HG03159 (cell line): ENCODE measurements around the gene TTYH1.
"Not testable (repeated sequence)": the region's sequence is repeated elsewhere in the genome, so short reads cannot be mapped to it uniquely, and the experiment has no call there.

Source experiments
- ATAC-seq: cut with Tn5 transposase; IDR thresholded peaks from one replicate; pipeline ENCODE4 v1.9.1; 2021; ENCODE audit warnings: mild to moderate bottlenecking, moderate library complexity; ENCODE audit not compliant: unreplicated experiment

The TTYH1 gene

DNA sequence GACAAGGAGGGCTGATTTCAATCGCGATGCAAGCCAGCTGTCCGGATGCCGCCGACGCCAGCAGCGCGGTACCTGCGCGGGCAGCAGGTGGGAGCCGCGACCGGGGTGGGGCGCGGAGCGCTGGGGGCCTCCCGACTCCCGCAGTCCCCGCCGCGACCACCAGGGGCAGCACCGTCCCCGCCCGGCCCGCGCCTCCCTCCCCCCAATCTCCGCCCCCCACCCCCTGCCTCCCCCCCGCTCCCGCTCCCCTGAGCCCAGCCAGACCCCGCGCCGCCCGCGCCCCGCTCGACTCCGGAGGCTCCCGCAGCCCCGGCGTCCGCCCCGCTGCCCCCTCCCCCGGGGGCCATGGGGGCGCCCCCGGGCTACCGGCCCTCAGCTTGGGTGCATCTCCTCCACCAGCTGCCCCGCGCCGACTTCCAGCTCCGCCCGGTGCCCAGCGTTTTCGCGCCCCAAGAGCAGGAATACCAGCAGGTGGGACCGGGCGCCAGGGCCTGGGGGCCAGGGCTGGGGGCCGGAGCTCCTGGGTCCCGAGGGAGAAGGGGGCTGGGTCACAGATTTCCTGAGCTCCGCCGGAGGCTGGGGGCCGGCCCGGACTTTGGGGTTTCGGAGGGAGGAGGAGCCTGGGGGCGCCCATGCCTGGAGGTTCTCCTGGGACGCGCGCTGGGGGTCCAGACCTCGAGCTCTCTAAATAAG lies at the start of gene TTYH1:
TTYH1 (plus strand) TSS at position 257 of the 693 bp plus-strand sequence; CDS start at position 346, 89 bp downstream.
- ATAC-seq = no peak

DNA sequence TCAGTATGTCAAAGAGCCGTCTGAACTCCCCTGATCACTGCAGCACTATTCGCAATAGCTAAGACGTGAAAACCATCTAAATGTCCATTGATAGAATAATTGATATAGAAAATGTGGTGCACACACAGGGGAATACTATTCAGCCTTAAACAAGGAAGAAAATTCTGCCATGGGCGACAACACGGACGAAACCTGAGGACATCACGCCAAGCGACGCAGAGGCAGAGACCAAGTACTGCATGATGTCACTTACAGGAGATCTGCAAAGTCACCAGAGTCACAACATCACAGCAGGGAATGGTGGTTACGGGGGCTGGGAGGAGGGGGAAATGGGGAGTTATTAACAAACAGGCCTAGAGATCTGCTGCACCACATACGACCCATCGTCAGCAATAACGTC lies 49.5 kb upstream of the TTYH1 start:
- ATAC-seq = not testable (repeated sequence)

DNA sequence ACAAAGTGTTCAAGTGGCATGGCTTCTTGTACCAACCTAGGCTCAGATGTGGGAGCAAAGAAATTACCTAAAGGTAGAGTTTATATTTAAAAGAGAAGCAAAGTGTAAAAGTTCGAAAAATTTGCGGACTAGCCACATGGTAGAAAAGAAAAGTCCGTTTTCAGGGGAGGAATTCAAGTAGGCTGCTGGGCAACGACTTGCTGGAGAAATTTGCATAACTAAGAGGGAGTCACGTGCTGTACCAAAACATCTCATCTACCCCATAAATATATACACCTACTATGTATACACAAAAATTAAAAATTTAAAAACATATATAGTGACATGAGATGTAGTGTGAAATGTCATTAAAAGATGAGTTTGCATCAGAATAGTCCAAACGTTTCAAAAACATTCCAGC lies 48.5 kb upstream of the TTYH1 start:
- no peak for ATAC-seq

DNA sequence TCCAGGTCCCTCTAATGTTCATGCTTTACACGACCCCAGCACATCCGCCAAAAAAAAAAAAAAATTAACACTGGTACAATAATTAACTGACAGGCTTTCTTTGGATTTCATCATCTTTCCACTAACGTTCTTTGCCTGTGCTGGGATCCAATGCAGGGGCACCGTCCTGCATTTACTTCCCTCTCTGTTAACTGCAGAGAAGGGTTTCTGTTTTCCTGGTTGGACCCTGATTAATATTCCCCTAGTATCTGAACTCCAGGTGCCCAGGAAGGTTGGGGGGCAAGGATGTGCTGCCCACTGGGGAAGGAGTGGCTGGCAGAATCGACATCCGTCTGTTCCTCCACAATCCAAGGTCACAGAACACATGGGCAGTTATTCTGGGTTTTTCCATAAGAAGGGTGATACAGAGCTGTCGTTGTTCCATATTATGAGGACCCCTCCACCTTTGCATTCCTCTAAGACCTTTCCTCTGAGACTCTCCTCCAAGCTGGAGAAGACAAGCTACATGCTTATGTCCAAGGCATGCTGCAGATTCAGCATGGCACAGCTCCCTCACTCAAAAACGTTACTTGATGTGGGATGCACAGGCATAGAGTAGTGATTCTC lies 46.1 kb upstream of the TTYH1 start:
- no peak for ATAC-seq

DNA sequence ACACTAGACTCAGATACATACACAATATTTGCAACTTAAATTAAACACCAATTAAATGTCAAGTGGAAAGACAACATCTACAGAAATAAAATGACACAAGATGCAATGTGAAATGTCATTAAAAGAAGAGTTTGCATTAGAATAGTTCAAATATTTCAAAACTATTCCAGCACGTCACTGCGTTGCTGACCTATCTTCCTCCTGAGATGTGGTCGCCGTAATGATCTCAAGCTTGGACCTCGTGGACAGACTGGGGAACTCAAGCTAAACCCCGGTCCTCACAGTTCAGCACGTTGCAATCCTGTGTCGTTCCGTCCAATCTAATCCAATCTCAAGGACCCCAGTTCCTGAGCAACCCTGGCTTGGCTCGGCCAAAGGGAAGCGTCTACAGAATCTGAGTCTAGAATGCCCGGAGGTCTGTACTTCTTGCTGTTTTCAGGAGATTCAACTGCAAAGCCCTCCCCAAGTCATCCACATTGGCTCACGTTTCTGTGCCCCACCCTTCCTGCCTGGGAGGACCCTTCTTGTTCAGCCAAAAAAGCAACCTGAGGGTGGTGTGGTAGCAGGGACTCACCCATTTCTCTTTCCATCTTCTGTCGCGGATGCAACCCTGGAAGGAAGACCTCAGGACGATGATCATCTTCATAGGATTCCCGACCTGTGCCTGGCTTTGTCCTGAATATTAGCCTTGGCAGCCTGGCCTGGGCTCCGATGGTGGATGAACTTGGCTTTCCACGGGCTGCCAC lies 45.4 kb upstream of the TTYH1 start:
- not testable (repeated sequence) for ATAC-seq

DNA sequence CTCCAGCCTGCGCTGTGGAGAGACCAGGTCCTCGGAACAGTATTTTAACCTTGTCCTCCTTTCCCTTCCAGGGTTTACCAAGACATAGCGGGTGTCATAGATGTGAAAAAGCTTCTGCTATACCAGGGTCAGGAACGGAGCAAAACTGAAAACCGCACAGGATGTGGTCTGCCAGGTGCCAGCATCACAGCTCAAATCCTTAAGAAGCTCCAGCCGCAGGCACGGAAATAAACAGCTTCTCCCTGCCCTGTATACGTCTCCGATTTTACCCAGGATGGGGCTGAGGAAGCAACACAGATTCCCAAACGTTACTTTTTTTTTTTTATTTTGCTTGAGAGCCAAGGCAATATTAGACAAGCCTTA lies 44.8 kb upstream of the TTYH1 start:
- ATAC-seq = not testable (repeated sequence)

DNA sequence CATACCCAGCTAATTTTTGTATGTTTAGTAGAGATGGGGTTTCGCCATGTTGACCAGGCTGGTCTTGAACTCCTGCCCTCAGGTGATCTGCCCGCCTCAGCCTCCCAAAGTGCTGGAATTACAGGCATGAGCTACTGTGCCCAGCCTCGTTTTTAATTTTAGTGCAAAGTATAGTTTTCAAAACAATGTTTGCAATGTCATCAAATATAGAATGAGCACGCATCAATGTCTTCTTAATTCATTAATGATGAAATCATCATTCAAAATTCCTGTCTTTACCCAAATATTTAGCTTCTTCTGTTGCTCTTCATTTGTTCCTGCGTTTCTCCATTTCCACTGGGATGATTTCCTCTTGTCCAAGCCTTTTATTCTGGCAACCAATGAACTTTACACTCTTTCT lies 43.8 kb upstream of the TTYH1 start:
- not testable (repeated sequence) for ATAC-seq

DNA sequence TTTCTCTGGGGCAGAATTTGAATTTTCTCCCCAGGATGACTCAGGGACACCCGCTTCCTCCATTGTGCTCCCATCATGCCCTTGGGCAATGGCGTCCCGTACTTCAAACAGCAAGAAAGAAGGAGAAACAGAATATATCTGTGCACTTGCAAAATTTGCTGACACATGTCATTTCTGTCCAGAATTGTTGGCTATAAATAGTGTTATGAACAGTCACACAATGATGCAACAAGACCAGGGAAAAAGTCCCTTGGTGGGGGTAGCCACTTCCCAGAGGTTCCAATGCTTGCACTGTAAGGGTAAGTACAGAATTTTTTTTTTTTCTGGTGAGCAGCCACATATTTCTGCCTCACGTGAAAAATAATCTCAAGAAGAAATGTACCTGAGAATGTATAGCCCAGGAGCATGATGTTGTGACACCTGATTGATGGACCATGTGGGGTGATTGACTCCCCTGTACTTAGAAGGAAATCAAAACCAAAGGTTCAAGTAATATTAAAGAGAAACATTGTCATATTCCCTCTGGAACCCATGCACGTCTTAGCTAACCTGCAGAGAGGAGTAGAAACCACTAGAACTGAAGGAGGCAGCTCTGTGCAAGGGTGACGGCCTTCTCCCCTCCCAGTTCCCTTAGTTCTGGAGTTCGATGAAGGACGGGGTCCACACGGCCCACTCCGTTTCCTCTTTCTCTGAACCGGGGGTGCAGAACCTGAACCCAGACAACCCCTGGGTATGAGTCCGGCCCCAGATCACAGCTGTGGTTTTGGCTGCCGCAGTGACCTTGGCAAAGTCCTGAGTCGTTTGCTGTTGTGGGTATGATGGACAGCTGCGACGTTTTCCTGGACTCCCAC lies 41.3 kb upstream of the TTYH1 start:
- ATAC-seq = no peak

DNA sequence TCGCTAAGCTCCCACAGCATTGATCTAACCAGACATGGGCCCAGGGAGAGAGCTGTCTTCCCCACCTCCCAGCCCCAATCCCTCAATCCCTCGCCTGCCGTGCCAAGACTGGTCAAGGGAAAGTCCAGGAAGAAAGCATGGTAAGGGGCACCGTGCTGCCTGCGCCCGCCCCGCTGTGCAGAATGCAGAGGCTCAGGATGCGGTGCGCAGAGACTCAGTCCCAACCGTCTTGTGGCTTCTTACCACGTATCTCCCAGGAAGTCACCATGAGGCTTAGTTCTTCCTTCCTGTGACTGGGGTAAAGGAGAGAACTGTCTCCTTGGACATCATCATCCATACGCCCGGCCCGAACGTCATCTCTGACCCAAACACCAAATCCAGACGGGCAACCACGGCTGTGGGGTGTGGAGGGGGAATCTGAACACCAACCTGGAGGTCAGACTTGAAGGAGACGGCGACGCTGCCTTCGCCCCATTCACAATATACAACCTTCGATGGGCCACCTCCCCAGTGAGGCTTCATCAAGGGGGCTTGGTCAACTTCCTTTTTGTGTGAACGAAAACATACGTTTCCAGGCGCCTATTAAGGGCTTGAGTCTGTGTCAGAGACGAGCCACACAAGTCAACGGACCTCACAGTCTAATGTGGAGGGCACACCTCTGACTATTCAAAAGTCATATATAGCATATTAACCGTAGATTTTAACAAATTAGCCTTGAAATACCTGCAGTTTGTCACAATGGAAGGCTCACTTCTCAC lies 39.9 kb upstream of the TTYH1 start:
- ATAC-seq = not testable (repeated sequence)

DNA sequence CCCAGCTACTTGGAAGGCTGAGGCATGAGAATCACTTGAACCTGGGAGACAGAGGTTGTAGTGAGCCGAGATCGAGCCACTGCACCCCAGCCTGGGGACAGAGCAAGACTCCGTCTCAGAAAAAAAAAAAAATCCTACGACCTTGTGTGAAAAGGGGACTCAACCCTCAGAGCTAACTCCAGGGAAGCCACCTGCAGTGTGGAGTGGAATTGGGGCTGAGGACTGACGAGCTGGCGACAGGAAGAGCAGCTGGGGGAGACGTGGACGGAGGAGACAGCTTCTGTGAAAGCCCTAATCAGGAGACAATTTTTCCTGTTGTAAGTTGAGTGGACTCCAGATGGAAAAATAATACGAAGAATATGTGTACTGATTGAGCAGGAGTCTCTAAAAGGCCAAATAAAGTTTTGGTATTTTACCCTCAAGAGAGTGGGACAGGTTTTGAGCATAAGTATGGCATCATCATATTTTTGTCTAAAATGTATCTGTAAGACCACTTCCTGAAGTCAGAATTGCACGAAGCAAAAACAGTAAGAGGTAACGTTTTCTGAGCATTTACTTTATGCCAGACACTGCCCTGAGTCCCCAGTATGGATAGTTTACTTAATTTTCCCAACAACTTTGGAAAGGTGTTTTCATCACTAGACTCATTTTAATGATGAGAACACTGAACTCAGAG lies 38.5 kb upstream of the TTYH1 start:
- ATAC-seq = no peak

DNA sequence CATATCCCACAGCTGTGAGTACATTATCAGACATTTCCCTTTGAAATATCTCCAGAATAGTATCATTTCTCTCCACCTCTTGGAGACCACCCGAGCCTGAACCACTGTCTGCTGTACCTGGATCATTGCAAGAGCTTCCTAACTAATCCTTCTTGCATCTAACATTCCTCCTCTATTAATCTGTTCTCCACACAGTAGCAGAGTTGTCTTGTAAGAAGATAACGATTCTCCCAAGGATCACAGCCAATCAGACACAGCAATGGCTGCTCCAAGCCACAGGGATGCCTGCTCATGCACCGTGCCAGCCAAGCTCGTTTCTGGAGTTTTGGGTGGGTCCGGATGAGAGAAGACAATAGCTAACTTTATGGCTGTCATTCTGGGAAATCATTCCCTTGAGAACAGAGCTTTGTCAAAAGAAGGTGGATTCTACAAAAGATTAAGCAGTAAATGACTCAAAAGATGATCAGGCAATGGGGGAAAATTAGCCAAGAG lies 36.0 kb upstream of the TTYH1 start:
- ATAC-seq = no peak

DNA sequence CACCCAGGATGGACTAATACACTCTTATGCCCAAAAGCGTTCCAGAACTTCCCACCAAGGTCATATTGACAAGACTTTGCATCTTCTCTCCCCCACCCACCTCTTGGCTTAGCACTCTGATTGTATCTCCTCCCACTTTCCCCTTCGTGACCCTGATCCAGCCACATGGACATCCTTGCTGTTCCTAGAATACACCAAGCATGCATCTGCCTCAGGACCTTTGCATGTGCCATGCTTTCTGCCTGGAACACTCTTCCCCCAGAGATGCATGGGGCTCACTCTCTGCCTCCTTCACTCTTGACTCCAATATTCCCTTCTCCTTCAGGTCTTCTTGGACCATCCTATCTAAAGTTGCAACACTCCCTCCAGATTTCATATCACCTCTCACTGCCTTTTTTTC lies 34.4 kb upstream of the TTYH1 start:
- no peak for ATAC-seq

DNA sequence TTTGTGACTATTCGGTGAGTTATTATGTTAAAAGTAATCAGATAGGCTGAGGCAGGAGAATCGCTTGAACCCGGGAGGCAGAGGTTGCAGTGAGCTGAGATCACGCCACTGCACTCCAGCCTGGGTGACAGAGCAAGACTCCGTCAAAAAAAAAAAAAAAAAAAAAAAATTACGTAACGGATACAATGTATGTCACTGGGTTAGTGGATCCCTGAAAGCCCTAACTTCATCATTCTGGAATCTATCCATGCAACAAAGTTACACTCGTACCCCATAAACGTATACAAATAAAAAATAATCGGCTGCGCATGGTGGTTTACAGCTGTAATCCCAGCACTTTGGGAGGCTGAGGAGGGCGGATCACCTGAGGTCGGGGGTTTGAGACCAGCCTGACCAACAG lies 33.2 kb upstream of the TTYH1 start:
- ATAC-seq = not testable (repeated sequence)

DNA sequence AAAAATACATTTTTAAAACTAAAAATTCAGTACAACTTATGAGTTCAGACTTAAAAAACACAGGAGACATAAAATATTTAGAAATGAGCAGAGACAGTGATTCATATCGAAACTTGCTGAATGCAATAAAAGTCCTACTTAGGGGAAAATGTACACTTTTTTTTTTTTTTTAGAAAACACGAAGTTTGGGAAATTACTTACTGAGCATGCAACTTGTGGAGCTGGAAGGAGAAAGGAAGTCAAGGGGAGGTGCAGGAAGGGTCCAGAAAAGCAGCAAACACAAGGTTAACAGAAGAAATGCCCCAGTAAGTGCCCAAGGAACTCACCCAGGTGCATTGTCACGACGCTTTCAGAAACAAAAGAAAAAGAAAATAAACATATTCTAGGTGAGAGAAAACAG lies 31.9 kb upstream of the TTYH1 start:
- ATAC-seq = no peak

DNA sequence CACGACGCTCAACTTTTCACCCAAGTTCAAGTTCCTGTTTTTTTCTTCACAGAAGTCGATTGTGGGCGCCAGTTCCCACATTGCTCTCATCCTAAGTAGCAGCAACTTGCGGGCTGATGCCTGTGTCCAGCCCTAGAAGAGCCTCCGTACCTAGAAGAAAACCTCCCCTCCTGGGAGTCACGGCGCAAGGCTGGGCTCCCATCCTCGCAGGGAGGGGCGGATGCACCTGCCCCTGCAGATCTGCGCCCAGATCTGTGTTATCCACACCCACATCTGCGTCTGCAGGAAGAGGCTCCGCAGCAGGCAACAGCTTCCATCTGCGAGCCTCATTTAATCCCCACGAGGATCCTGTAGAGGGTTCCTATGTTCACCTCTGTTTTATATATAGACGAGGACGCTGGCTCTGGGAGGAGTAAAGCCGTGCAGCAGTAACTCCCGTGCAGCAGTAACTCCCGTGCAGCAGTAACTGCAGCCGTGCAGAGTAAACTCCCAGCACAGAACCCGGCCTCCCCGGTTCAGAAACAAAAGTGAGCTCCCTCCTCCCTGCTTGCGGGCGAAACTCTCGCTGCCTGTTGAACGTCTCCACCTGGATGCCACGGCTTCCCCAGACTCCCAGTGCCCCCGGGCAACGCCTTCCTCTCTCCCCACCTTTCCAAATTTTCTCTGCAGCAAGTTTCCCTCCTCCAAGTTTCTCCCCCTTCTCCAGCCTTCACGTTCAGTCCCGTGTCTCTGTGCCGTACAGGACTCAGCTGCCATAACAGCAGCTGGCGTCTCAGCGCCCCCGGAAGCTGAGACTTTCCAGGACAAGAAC lies 27.1 kb upstream of the TTYH1 start:
- ATAC-seq = no peak

DNA sequence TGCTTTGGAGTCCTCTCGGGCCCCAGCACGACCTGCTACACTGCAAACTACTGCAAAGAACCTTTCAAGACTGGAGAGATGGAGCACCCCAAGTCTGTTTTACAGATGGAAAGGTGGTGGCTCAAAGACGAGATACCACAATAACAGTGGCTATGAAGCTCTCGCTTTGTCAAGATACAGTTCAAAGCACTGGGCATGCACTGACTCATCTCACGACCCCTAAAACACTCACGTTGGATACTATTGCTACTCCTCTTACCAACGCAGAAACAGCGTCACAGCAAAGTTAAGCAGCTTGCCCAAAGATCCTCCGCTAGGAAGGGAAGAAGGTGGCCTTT lies 26.5 kb upstream of the TTYH1 start:
- ATAC-seq = no peak

DNA sequence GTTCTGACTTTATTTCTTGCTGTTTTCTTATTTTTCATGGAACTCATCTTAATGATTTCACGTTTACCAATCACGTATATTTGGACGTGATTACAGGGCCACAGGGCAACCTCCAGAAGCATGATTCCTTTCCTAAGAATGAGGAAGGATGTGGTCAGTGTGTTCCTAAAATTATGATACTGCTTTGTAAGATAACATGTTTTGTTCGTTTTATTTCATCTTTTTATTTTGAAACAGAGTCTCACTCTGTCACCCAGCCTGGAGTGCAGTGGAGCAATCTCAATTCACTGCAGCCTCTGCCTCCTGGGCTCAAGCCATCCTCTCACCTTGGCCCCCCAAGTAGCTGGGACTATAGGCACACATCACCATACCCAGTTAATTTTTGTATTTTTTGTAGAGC lies 25.7 kb upstream of the TTYH1 start:
- ATAC-seq = no peak

DNA sequence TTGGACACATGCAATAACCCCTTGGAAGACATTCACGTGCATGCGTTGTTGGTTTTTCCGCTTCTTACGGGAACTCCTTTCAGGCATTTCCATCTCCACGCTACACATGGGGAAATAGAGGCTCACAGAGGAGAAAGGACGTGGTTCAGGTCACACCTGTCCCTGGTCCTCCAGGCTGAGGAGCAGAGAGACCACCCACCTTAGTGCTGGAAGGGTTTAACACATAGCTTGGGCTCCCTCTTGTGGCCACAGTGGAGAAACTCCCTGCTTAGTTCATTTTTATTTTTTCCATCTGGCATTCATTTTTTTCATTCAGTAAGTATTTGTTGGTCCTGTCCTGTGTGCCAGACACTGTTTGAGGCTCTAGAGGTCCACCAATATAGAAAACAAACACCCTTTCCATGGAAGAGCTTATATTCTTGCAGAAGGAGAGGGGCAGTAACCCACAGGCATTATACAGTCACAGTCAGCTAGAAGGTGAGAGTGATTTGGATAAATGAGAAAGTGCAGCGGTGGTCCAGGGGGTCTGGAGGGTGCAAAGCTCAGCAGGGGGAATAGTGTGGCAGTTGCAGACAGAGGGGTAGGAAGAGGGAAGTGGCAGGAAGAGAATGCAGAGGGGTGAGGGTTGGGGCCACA lies 24.2 kb upstream of the TTYH1 start:
- ATAC-seq = no peak
